ENCODE measurements around the gene ACTR3C. TPM values are rescaled to one million over a fixed set of nuclear protein-coding genes. Genes with fewer than 3 reads are reported as not detected.

ACTR3C gene
- total and polyA plus RNA-seq, 10 of the 15 experiments (the other 5 are each of a cell fraction or from before 2014, with no cell fraction given) = 2.0 to 10.2 (median 6.3) TPM

DNA sequence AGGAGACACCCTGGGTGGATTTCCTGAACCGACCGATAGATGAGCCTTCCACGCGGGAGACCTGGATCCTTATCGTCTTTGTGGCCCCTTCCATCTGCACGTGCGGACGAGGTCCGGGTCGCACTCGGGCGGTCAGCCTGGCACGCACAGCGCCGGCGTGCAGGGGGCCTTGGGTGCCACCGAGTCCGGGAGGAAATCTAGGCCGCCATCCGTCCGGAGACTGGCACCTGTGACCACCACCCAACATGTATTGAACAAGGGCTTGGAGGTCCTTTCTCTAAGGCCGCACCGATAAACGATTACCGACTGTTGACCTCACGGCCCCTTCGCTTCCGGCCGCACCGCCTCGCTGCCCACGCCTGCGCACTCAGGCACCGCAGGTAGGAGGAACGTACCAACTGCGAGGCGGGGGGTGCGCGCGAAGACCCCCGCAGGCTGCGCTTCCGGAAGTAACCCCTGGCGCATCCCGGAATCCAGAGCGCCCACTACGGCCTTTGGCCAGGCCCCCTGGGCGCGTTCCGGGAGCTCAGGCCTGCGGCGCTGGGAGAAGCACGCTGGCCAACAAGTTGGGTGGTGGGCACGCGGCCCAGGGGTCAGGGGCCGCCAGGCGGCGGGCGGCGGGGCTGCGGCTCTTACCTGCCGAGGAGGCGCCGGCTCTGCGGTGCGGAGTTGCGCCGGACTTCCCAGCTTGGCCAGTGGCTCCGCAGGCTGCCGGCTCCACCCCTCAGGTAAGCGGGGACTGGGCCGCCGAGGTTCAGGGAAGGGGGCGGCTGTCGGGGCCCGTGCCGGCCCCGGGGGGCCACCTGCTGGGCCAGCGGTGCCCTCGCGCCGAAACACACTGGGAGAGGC is at the start of gene ACTR3C, which contains the start of gene LRRC61 (continued):
- TF ChIP-seq CEBPZ (IDR thresholded peaks at IDR 0.05; ENCODE audit: low read depth, low read length) (no peak), HDGF (IDR thresholded peaks at IDR 0.05) (peak; percentile 52; the same call in 1 of the 2 replicates), CUX1 (IDR thresholded peaks at IDR 0.05; ENCODE audit: insufficient replicate concordance, low read depth, low read length) (no peak), NBN (IDR thresholded peaks at IDR 0.05) (peak; percentile 70), JUND (IDR thresholded peaks at IDR 0.05; ENCODE audit: low read depth, low read length) (peak; percentile 94), SIX5 (IDR thresholded peaks at IDR 0.05; ENCODE audit: low read depth, low read length, severe bottlenecking) (no peak)
- TF ChIP-seq, protein P1, sequence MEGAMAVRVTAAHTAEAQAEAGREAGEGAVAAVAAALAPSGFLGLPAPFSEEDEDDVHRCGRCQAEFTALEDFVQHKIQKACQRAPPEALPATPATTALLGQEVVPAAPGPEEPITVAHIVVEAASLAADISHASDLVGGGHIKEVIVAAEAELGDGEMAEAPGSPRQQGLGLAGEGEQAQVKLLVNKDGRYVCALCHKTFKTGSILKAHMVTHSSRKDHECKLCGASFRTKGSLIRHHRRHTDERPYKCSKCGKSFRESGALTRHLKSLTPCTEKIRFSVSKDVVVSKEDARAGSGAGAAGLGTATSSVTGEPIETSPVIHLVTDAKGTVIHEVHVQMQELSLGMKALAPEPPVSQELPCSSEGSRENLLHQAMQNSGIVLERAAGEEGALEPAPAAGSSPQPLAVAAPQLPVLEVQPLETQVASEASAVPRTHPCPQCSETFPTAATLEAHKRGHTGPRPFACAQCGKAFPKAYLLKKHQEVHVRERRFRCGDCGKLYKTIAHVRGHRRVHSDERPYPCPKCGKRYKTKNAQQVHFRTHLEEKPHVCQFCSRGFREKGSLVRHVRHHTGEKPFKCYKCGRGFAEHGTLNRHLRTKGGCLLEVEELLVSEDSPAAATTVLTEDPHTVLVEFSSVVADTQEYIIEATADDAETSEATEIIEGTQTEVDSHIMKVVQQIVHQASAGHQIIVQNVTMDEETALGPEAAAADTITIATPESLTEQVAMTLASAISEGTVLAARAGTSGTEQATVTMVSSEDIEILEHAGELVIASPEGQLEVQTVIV (IDR thresholded peaks at IDR 0.05; ENCODE audit: borderline replicate concordance, partially characterized antibody) = peak; percentile 56
- TF ChIP-seq, protein P2, sequence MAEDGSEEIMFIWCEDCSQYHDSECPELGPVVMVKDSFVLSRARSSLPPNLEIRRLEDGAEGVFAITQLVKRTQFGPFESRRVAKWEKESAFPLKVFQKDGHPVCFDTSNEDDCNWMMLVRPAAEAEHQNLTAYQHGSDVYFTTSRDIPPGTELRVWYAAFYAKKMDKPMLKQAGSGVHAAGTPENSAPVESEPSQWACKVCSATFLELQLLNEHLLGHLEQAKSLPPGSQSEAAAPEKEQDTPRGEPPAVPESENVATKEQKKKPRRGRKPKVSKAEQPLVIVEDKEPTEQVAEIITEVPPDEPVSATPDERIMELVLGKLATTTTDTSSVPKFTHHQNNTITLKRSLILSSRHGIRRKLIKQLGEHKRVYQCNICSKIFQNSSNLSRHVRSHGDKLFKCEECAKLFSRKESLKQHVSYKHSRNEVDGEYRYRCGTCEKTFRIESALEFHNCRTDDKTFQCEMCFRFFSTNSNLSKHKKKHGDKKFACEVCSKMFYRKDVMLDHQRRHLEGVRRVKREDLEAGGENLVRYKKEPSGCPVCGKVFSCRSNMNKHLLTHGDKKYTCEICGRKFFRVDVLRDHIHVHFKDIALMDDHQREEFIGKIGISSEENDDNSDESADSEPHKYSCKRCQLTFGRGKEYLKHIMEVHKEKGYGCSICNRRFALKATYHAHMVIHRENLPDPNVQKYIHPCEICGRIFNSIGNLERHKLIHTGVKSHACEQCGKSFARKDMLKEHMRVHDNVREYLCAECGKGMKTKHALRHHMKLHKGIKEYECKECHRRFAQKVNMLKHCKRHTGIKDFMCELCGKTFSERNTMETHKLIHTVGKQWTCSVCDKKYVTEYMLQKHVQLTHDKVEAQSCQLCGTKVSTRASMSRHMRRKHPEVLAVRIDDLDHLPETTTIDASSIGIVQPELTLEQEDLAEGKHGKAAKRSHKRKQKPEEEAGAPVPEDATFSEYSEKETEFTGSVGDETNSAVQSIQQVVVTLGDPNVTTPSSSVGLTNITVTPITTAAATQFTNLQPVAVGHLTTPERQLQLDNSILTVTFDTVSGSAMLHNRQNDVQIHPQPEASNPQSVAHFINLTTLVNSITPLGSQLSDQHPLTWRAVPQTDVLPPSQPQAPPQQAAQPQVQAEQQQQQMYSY (CRISPR knock-in tag; IDR thresholded peaks at IDR 0.05) = no peak
